Stimulated activated CD8-positive, alpha-beta memory T cell treated with anti-CD3 and anti-CD28 coated beads, Interleukin-4, amount 100 ng/mL, for 48 hours (primary cell): ENCODE data around the gene PABPN1.

Experiments used
- DNase-seq: peaks from one replicate; pipeline ENCODE4 v3.0.0-alpha.2; 2020

The PABPN1 gene

GRCh38 chr14:23359167-23359626, 37.9 kb downstream of the PABPN1 start:
- DNase-seq: no peak

GRCh38 chr14:23359722-23360447, 38.6 kb downstream of the PABPN1 start:
- DNase-seq: no peak

- DNase-seq: no peak
Observed at GRCh38 chr14:23360496-23360895, 39.2 kb downstream of the PABPN1 start.

- no peak for DNase-seq
Observed at GRCh38 chr14:23361320-23361719, 40.1 kb downstream of the PABPN1 start.

DNA sequence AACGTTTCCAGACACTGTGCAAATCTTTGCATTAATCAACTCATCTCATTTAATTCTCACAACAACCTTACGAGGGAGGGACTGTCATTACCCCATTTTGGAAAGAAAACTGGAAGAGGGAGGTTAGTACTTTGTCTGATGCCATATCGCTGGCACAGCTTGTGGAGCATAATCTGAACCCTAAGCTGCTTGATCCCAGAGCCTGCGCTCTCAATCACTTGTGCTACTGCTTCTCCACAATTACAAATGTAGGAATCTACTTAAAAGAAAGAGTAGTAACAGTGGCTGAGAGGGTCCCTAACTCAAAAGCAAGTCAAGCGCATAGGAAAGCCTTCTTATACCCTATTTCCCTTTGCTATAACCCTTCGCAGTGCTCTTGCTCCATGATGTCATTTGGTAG, 40.5 kb downstream of the PABPN1 start:
- DNase-seq: no peak

DNA sequence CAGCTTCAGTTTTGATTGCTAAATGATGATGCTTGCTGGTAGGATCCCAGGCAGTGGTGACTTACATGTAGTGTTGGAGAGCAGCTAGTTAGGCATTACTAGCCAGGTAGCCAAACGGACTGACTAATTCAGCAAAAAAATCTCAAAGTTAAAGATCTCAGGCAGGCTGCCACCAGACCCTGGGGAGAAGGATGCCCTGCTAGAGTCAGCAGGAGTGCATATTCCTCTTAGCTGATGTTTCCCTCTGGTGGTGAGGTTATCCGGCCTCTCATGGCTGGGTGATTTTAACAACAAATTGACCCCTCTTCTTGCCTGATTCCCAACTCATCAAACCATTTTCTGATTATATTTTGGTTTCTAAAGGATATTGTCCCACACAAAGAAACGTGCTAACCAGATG, 40.9 kb downstream of the PABPN1 start:
- no peak for DNase-seq

DNA sequence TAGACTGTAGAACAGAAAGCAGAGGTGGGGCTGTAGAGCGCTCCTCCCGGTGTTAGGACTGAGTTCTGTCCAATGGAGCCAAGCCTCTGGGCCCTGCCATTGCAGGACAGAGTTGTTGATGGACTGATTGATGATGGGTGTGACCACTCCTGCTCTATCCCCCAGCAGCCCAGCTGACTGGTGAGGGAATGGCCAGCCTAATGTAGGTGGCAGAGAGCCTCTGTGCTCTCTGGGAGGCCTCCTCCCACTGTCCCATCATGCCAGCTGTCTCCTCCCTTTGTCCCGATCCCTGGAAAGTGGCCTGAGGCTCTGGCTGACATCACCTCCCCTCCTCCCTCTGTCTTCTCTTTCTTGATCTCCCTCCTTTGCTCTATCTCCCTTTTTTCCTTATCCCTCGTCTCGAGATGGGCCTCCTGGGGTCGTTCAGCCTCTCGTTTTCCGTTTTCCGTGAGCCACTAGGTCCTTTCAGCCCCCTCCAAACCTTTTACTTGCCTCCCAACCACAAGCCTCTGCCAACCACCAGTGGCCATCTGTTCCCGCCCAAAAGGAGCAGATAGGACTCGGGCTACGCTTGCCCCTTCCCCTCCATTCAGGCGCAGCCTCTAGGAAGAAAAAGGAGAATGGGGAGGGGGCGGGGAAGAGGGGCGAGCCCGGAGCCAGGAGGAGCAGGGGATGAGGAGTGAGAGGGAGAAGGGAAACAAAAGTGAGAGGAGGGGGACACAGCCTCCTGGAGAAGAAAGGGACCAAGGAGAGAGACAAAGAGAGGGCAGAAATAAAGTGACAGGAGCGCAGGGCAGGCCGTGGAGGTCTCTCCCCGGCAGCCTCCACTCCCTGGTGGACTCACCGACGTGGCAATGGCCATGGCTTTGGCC, 43.1 kb downstream of the PABPN1 start:
- DNase-seq: no peak

DNA sequence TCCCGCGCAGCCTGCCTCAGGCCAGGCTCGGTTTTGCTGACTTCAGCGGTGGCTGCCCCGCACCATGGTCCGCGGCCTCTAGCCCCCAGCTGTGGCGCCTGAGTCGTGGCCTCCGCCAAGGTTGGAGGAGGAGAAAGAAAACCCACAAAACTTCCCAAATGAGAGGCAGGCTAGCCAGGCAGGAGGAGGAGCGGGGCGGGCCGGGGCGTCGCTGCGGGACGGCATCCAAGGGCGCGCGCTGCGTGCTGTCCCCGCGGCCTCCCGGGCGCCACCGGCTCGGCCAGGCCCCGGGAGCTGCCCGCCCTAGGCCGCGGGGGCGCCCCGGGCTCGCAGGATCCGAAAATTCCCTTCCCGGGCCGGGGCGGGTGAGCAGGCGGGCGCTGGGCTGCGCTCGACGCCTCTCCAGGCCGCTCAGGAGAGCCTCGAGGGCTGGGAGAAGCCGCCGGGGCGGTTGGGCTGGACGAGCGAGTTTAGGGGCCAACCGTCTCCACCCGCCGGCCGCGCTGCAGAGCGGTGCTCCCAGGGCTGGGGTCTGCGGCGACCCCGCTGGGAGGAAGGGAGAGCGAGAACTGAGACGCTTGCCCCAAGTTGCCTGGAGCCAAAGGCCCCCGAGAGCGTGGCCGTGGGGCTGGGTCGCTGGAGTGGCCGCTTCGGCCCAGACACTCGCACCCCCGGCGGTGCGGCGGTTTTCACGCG, 43.9 kb downstream of the PABPN1 start, which contains the start of gene EFS:
EFS (minus strand) TSS at position 137 of the 696 bp plus-strand sequence. CDS start 147 bp downstream, outside the sequence.
- no peak for DNase-seq

- DNase-seq: no peak
Observed at GRCh38 chr14:23365732-23366425, 44.6 kb downstream of the PABPN1 start.

GRCh38 chr14:23366426-23366921, 45.2 kb downstream of the PABPN1 start:
- DNase-seq: no peak

DNA sequence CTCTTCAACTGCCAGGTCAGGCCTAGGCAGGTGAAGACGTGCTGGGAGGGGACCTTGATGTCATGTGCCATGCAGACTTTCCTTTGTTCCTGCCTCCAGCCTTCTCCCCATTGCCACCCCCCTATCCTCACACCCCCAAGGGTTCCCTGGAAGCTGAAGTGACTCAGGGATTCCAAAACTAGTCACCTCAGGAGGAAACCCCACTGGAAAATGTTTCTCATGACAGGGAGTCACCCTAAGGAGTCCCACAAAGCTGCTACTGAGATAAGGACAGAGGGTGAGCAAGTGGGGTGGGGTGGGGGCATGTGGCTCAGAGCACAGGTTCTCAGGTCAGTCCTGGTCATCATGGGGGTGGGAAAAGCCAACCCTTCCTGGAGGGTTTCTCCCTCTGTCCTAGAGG, 49.0 kb downstream of the PABPN1 start:
- DNase-seq: no peak

- DNase-seq: no peak
Observed at GRCh38 chr14:23371865-23372264, 50.6 kb downstream of the PABPN1 start.

DNA sequence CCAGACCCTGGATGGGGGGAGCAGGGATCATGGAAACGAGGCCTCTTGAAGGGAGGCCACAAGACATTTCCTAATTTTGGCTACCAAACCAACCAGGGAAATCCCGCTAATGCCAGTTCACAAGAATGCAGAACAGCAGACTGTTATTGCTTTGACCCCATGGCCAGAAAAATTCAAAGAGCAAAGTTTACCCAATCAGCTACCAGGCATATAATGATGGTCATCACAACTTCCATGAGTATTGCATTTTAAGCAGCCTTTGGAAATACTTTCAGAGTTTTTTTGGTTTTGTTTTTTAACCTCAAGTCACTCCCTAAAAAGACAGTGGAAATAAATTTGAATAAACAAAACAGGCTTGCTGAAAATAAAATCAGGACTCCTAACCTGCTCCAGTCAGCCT, 51.3 kb downstream of the PABPN1 start, which contains the start of gene IL25:
IL25 (plus strand) TSS at position 301 of the 400 bp plus-strand sequence.
- DNase-seq: no peak

GRCh38 chr14:23373041-23373440, 51.8 kb downstream of the PABPN1 start:
- no peak for DNase-seq
